ENCODE results near the gene ADRB2. TPM values are rescaled to one million over a fixed set of nuclear protein-coding genes. Genes with fewer than 3 reads are reported as not detected.

Gene ADRB2
- total RNA-seq, 2 donors from 2014 or later, result 6.8 to 29.0 TPM

DNA sequence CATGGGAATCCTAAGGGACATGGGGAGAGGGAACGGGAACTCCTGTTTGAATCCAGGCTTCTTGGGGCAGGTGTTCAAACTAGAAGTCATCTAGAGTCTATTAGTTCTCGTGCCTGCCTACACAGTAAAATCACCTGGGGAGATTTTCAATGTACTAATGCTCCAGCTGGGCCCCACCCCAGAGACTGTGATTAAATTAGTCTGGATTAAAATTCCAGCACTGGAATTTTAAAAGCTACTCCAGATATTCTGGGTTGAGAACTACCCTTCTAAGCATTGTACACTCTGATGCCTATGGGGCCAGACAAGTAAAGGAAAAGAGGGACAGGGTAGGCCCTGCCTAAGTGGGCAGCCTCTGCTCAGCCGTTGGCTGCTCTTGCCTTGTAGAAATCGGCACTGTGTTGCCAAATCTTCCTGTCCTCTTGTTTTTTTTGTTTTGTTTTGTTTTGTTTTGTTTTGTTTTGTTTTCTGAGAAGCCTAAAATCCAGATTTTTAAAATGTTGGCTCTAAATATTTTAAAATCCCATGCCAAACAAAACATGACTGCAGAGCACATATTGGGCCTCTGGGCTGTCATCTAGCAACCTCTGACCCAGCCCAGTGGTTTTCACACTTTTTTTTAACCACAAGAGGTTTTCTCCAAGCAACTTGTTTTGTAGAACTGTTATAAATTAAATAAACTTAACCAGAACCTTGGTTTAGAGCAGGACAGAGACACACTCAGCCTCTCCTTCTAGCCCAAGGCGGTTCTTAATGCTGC lies 29.0 kb downstream of the ADRB2 start:
- H3K27me3 ChIP-seq (replicated peaks; ENCODE audit: insufficient read depth), result no peaks in the 10 kb centered on the region
- DNase-seq (ENCODE audit: low spot score), result no peak
- TF ChIP-seq POLR2A (IDR thresholded peaks at IDR 0.05) (no peak), POLR2AphosphoS5 (IDR thresholded peaks at IDR 0.05) (no peak), CTCF (IDR thresholded peaks at IDR 0.05) (no peak)
- no peaks in the 10 kb centered on the region for H3K9me3 ChIP-seq
- intact Hi-C loops (cut with DNase I), result no loop called here
- H3K27ac ChIP-seq, result no peak overlapping the region
- WGBS, result 84% methylated on average over 5 of the region's 5 CpGs
- no peaks in the 10 kb centered on the region for H3K36me3 ChIP-seq
- no peak overlapping the region for H3K4me3 ChIP-seq
- no peaks in the 10 kb centered on the region for H3K4me1 ChIP-seq (replicated peaks)

DNA sequence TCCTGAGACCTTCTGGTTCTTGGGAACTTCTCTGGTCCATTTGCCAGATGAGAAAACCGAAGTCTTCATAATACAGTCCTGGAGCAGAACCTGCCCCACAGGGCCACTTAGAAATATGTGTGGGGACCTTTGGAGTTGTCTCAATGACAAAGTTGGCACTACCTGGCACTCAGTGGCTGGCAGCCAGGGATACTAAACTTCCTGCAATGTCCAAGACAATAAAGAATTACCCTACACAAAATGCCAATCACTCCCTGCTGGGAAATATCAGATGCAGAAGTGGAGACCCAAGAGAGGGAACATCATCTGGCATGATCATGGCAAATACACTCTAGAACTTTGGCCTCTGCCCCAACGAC lies 29.6 kb downstream of the ADRB2 start:
- TF ChIP-seq POLR2A (IDR thresholded peaks at IDR 0.05), result no peak
- TF ChIP-seq POLR2AphosphoS5 (IDR thresholded peaks at IDR 0.05), result no peak
- TF ChIP-seq CTCF (IDR thresholded peaks at IDR 0.05), result no peak
- Histone ChIP-seq H3K4me1 (replicated peaks) (no peaks in the 10 kb centered on the region), H3K36me3 (no peaks in the 10 kb centered on the region), H3K27me3 (replicated peaks; ENCODE audit: insufficient read depth) (no peaks in the 10 kb centered on the region), H3K4me3 (no peak overlapping the region), H3K9me3 (no peaks in the 10 kb centered on the region), H3K27ac (no peak overlapping the region)
- WGBS, result 62% methylated on average over 2 of the region's 2 CpGs
- no peak for DNase-seq (ENCODE audit: low spot score)
- intact Hi-C loops (cut with DNase I), result no loop called here

- DNase-seq (ENCODE audit: low spot score), result no peak
- Histone ChIP-seq H3K36me3 (no peaks in the 10 kb centered on the region), H3K27me3 (replicated peaks; ENCODE audit: insufficient read depth) (no peaks in the 10 kb centered on the region), H3K4me3 (no peak overlapping the region), H3K27ac (no peak overlapping the region), H3K4me1 (replicated peaks) (no peaks in the 10 kb centered on the region), H3K9me3 (no peaks in the 10 kb centered on the region)
- 64% methylated on average over 1 of the region's 1 CpG for WGBS
- intact Hi-C loops (cut with DNase I), result no loop called here
- TF ChIP-seq CTCF (IDR thresholded peaks at IDR 0.05) (no peak), POLR2AphosphoS5 (IDR thresholded peaks at IDR 0.05) (no peak), POLR2A (IDR thresholded peaks at IDR 0.05) (no peak)
Measured at GRCh38 chr5:148856424-148856823, 30.0 kb downstream of the ADRB2 start.

DNA sequence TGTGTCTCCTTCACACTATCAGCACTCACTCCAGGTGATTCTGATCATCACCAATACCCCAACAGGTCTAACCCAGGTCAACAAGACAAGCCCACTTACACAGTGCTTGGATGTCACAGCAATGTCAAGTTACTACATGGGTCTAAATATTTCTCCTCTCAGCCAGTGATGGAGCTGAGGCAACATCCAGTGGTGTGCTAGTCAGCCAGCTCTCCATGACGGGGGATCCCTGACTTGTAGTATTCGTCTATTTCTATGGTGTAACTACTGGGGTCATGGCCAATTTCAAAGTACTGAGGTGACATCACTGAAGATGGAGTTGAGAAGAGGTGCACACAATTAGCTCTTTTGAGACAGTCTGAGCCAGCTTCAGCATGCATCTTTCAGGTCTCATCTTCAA lies 31.1 kb downstream of the ADRB2 start:
- DNase-seq (ENCODE audit: low spot score), result no peak
- Histone ChIP-seq H3K4me3 (no peak overlapping the region), H3K36me3 (no peaks in the 10 kb centered on the region), H3K27me3 (replicated peaks; ENCODE audit: insufficient read depth) (no peaks in the 10 kb centered on the region), H3K27ac (no peak overlapping the region), H3K4me1 (replicated peaks) (no peaks in the 10 kb centered on the region), H3K9me3 (no peaks in the 10 kb centered on the region)
- TF ChIP-seq POLR2AphosphoS5 (IDR thresholded peaks at IDR 0.05), result no peak
- TF ChIP-seq CTCF (IDR thresholded peaks at IDR 0.05), result no peak
- no peak for TF ChIP-seq POLR2A (IDR thresholded peaks at IDR 0.05)
- 100% methylated on average over 2 of the region's 2 CpGs for WGBS
- intact Hi-C loops (cut with DNase I), result no loop called here

DNA sequence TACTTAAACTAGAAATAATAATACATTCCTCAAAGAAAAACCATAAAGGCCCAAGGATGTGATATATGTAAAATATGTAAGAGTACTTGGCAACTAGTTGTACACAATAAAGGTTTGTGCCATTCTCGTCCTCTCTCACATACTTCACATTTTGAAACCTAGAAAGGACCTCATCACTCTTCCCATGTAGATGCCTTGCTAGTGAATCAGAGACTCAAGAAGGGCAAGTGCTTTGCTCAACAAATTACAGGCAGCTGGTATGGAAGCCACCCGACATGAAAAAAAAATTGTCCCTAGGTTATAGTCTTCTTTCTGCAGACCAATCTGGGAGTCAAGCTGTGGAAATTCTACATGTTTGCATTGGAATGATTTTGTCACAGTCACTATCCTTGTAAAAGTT lies 31.7 kb downstream of the ADRB2 start:
- no peaks in the 10 kb centered on the region for H3K4me1 ChIP-seq (replicated peaks)
- TF ChIP-seq POLR2A (IDR thresholded peaks at IDR 0.05) (no peak), POLR2AphosphoS5 (IDR thresholded peaks at IDR 0.05) (no peak), CTCF (IDR thresholded peaks at IDR 0.05) (no peak)
- no peak overlapping the region for H3K4me3 ChIP-seq
- DNase-seq (ENCODE audit: low spot score), result no peak
- intact Hi-C loops (cut with DNase I), result no loop called here
- H3K27ac ChIP-seq, result no peak overlapping the region
- WGBS, result 94% methylated on average over 2 of the region's 2 CpGs
- no peaks in the 10 kb centered on the region for H3K9me3 ChIP-seq
- no peaks in the 10 kb centered on the region for H3K27me3 ChIP-seq (replicated peaks; ENCODE audit: insufficient read depth)
- no peaks in the 10 kb centered on the region for H3K36me3 ChIP-seq
